Lower leg skin (tissue), 3 donors: ENCODE measurements around the gene SARM1.

Experiments
- CTCF ChIP-seq, 3 donors: fragments of 450-650 bp; IDR thresholded peaks; one replicate each; pipeline ENCODE4 v1.5.1; 2016; ENCODE audit warnings: antibody characterized with exemption in 3 of 3, mild to moderate bottlenecking in 3 of 3, moderate library complexity in 2 of 3
- POLR2A ChIP-seq, 2 donors: fragments of 450-650 bp; IDR thresholded peaks; one replicate each; pipeline ENCODE4 v1.6.1; 2016 to 2017; ENCODE audit warnings: antibody characterized with exemption in 2 of 2, mild to moderate bottlenecking in 1 of 2, moderate library complexity in 1 of 2

GRCh38 chr17:28421787-28422305, 50.4 kb downstream of the SARM1 start:
- TF ChIP-seq CTCF (IDR thresholded peaks at IDR 0.05), result no peak
- no peak for TF ChIP-seq POLR2A (IDR thresholded peaks at IDR 0.05)
